DND-41 (cell line): ENCODE data around the gene PML.

Experiments used
- ATAC-seq: fragments of 200-7000 bp; cut with Tn5 transposase; 3 replicates; pipeline ENCODE4 v1.9.1; 2021; ENCODE audit warnings: low read depth; ENCODE audit not compliant: insufficient read depth
- DNase-seq: peaks from one replicate; pipeline ENCODE4 v3.0.0-alpha.2; 2020
- H2AFZ ChIP-seq: 2 replicates; pipeline ENCODE4 v1.6.0; 2012; ENCODE audit warnings: low read depth, low read length
- H3K27ac ChIP-seq: 2 replicates; pipeline ENCODE4 v1.5.1; 2012; ENCODE audit warnings: low read length, inconsistent platforms
- H3K27me3 ChIP-seq: fragments of 200-600 bp; sonication (generic); 2 replicates; pipeline ENCODE4 v1.6.0; 2012; ENCODE audit warnings: low read length, mild to moderate bottlenecking, inconsistent platforms; ENCODE audit not compliant: insufficient read depth, poor library complexity
- H3K36me3 ChIP-seq: 2 replicates; pipeline ENCODE4 v1.5.1; 2012; ENCODE audit warnings: low read length, inconsistent platforms; ENCODE audit not compliant: insufficient read depth
- H3K4me1 ChIP-seq: 2 replicates; pipeline ENCODE4 v1.5.1; 2012; ENCODE audit warnings: mild to moderate bottlenecking, low read length; ENCODE audit not compliant: insufficient read depth
- H3K4me2 ChIP-seq: 2 replicates; pipeline ENCODE4 v1.6.0; 2012; ENCODE audit warnings: mild to moderate bottlenecking, moderate library complexity, low read length, inconsistent platforms; ENCODE audit not compliant: insufficient read depth
- H3K4me3 ChIP-seq, 2 experiments: fragments of 200-600 bp in 1 of 2; shearing (Covaris generic) in 1 of 2; 2 replicates each; pipeline ENCODE4 v1.5.1; 2012 to 2016; ENCODE audit warnings: inconsistent platforms in 2 of 2, low read length in 2 of 2, mild to moderate bottlenecking in 2 of 2, low read depth in 1 of 2, moderate library complexity in 1 of 2
- H3K79me2 ChIP-seq: 2 replicates; pipeline ENCODE4 v1.6.0; 2012; ENCODE audit warnings: low read length, inconsistent platforms; ENCODE audit not compliant: insufficient read depth
- H3K9ac ChIP-seq: 2 replicates; pipeline ENCODE4 v1.6.0; 2012; ENCODE audit warnings: low read depth, mild to moderate bottlenecking, inconsistent platforms, low read length, moderate library complexity
- H3K9me3 ChIP-seq: 2 replicates; pipeline ENCODE4 v1.5.1; 2012; ENCODE audit warnings: low read length, moderate library complexity, mild to moderate bottlenecking, inconsistent platforms; ENCODE audit not compliant: insufficient read depth, severe bottlenecking
- H4K20me1 ChIP-seq: 2 replicates; pipeline ENCODE4 v1.6.0; 2012; ENCODE audit warnings: low read length; ENCODE audit not compliant: insufficient read depth
- EZH2 ChIP-seq: IDR thresholded peaks from 3 replicates; pipeline ENCODE4 v1.6.1; 2012; ENCODE audit warnings: borderline replicate concordance, low read depth, mild to moderate bottlenecking, moderate library complexity, low read length, inconsistent platforms; ENCODE audit not compliant: severe bottlenecking
- TF ChIP-seq, protein P1 (sequence below): IDR thresholded peaks from 2 replicates; pipeline ENCODE4 v1.5.1; 2012; ENCODE audit warnings: borderline replicate concordance, low read length, moderate library complexity, mild to moderate bottlenecking; ENCODE audit not compliant: poor library complexity, severe bottlenecking; ENCODE audit errors: extremely low read depth

Gene PML

GRCh38 chr15:73991726-73992593 lies 2.6 kb upstream of the PML start, which contains the start of gene STOML1:
STOML1 (minus strand) TSS chr15:73992295; CDS start chr15:73992223, 72 bp downstream.
- ATAC-seq (peak; percentile 79), DNase-seq (peak; percentile 91)
- Histone ChIP-seq H3K36me3 (peaks cover 2% of the 10 kb centered on the region), H3K79me2 (peaks cover 40% of the 10 kb centered on the region), H3K9me3 (no peaks in the 10 kb centered on the region), H3K27ac (peak within 1 kb of the TSS; percentile 76), H3K4me2 (peak within 1 kb of the TSS; percentile 98), H2AFZ (peak within 1 kb of the TSS; percentile 93), H3K27me3 (no peaks in the 10 kb centered on the region), H3K4me1 (peaks cover 57% of the 10 kb centered on the region), H3K9ac (peak within 1 kb of the TSS; percentile 87), H3K4me3 (peak within 1 kb of the TSS; percentile 83 to 87), H4K20me1 (no peaks in the 10 kb centered on the region)
- TF ChIP-seq EZH2: no peak
- TF ChIP-seq, protein P1, sequence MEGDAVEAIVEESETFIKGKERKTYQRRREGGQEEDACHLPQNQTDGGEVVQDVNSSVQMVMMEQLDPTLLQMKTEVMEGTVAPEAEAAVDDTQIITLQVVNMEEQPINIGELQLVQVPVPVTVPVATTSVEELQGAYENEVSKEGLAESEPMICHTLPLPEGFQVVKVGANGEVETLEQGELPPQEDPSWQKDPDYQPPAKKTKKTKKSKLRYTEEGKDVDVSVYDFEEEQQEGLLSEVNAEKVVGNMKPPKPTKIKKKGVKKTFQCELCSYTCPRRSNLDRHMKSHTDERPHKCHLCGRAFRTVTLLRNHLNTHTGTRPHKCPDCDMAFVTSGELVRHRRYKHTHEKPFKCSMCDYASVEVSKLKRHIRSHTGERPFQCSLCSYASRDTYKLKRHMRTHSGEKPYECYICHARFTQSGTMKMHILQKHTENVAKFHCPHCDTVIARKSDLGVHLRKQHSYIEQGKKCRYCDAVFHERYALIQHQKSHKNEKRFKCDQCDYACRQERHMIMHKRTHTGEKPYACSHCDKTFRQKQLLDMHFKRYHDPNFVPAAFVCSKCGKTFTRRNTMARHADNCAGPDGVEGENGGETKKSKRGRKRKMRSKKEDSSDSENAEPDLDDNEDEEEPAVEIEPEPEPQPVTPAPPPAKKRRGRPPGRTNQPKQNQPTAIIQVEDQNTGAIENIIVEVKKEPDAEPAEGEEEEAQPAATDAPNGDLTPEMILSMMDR: peak; percentile 93

DNA sequence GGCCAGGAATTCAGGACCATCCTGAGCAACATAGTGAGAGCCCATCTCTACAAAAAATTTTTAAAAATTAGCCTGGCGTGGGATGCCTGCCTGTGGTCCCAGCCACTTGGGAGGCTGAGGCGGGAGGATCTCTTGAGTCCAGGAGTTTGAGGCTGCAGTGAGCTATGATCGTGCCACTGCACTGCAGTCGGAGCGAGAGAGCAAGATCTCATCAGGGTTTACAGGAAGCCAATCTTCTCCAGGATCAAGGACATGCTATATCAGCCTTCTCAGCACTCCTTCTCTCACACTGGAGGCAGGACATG lies 2.0 kb upstream of the PML start:
- peaks cover 46% of the 10 kb centered on the region for H3K79me2 ChIP-seq
- peak overlapping the region; percentile 83 to 87; a peak in 3 of 4 replicates for H3K4me3 ChIP-seq
- TF ChIP-seq, protein P1: no peak
- no peak for TF ChIP-seq EZH2
- no peak for DNase-seq
- peak overlapping the region; percentile 69 for H3K27ac ChIP-seq
- no peaks in the 10 kb centered on the region for H3K27me3 ChIP-seq
- H4K20me1 ChIP-seq: no peaks in the 10 kb centered on the region
- H3K9ac ChIP-seq: peak overlapping the region; percentile 87
- H2AFZ ChIP-seq: peak overlapping the region; percentile 93
- H3K9me3 ChIP-seq: no peaks in the 10 kb centered on the region
- no peak for ATAC-seq
- H3K4me1 ChIP-seq: peaks cover 63% of the 10 kb centered on the region
- H3K4me2 ChIP-seq: peak overlapping the region; percentile 98
- H3K36me3 ChIP-seq: peaks cover 3% of the 10 kb centered on the region

GRCh38 chr15:73993211-73993994 lies 1.1 kb upstream of the PML start:
- no peaks in the 10 kb centered on the region for H3K27me3 ChIP-seq
- peaks cover 55% of the 10 kb centered on the region for H3K79me2 ChIP-seq
- peaks cover 72% of the 10 kb centered on the region for H3K4me1 ChIP-seq
- TF ChIP-seq EZH2: no peak
- TF ChIP-seq, protein P1: no peak
- no peaks in the 10 kb centered on the region for H3K9me3 ChIP-seq
- peak overlapping the region; percentile 83 for H3K9ac ChIP-seq
- no peaks in the 10 kb centered on the region for H4K20me1 ChIP-seq
- ATAC-seq: no peak
- H2AFZ ChIP-seq: peak overlapping the region; percentile 97
- peak overlapping the region; percentile 90 to 99; a peak in 3 of 4 replicates for H3K4me3 ChIP-seq
- no peak for DNase-seq
- H3K27ac ChIP-seq: peak overlapping the region; percentile 89
- peak overlapping the region; percentile 98 for H3K4me2 ChIP-seq
- H3K36me3 ChIP-seq: peaks cover 11% of the 10 kb centered on the region
